Astrocyte of the spinal cord (primary cell): ENCODE results near the gene TNFSF12.

Source experiments
- DNase-seq: peaks from one replicate; pipeline ENCODE4 v3.0.0; 2011; ENCODE audit warnings: low read depth, low spot score
- H3K4me3 ChIP-seq: 2 replicates; pipeline ENCODE4 v1.5.1; 2011; ENCODE audit warnings: low read depth, mild to moderate bottlenecking, low read length, moderate library complexity
- CTCF ChIP-seq: IDR thresholded peaks from 2 replicates; pipeline ENCODE4 v1.5.1; 2012; ENCODE audit warnings: low read depth, mild to moderate bottlenecking, low read length, inconsistent platforms
- in situ Hi-C: cut with HindIII; loops from 2 replicates; pipeline ENCODE4 v1.10.0; 2017; ENCODE audit warnings: low sequenced_read_pairs

TNFSF12 gene

DNA sequence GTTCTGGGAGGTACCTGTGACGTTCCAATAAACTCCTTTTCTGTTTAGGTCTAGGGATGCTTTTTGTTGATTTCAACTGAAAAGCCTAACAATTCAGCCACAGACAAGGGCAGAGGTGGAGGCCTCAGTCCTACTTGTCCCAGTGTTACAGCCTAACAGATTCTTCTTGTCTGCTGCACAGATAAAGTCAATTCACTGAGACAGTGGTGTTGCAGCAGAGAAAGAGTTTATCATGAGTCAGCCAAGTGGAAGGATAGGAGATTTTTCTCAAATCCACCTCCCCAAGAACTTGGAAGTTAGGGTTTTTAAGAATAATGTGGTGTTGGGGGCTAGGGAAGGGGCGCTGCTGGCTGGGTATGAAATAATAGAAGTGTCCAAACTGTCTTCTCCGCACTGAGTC is 10.8 kb upstream of the TNFSF12 start:
- no peak overlapping the region for H3K4me3 ChIP-seq

GRCh38 chr17:7538891-7539545 is 9.8 kb upstream of the TNFSF12 start:
- no peak for TF ChIP-seq CTCF
- H3K4me3 ChIP-seq = no peak overlapping the region
- peak; percentile 38 for DNase-seq
- in situ Hi-C loops = no loop called here

More for the DNA sequence above, 10.8 kb upstream of the TNFSF12 start:
- DNase-seq = no peak
- TF ChIP-seq CTCF = no peak
- in situ Hi-C loops = no loop called here

DNA sequence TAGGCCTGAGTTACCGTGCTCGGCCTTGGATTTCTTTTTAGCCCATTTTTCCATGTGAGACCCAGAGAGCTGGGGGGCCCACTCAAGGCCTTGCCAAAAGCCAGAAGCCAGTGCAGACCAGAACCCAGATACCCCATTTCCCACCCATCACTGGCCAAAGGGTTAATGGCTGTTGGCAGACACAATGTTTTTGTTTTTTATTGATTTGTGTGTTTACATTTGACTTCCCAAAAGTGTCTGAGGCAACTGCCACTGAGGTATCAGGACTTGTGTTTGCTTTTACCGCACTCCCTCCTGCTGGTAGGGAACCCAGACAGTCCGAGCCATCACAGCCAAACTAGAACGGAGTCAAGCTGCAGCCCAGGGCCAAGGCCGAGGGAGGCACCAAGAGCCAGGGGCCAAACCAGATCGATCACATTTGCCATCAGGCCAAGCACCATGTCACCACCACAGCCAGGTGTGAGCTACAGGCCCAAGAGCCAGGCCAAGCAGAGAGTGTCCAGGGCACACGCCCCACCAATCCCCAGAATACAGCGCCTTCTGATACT is 7.7 kb upstream of the TNFSF12 start:
- in situ Hi-C loops = no loop called here
- TF ChIP-seq CTCF = no peak
- no peak overlapping the region for H3K4me3 ChIP-seq
- no peak for DNase-seq

DNA sequence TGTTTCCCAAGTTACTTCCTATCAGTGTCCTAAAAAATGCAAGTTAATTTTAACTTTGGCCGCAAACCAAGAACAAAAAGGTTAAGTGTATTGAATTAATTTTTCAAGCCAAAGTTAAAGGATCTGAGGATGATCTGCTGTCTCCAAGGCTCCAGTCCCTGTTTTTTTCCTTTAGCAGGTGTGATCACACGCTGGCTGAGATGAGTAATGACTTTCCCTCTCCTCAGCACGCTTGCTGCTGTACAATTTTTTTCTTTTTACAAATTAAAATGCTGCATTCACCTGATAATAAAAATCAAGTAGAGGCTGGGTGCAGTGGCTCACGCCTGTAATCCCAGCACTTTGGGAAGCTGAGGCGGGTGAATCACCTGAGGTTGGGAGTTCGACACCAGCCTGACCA is 3.9 kb upstream of the TNFSF12 start:
- in situ Hi-C loops = no loop called here
- no peak for DNase-seq
- TF ChIP-seq CTCF = no peak
- H3K4me3 ChIP-seq = no peak overlapping the region

DNA sequence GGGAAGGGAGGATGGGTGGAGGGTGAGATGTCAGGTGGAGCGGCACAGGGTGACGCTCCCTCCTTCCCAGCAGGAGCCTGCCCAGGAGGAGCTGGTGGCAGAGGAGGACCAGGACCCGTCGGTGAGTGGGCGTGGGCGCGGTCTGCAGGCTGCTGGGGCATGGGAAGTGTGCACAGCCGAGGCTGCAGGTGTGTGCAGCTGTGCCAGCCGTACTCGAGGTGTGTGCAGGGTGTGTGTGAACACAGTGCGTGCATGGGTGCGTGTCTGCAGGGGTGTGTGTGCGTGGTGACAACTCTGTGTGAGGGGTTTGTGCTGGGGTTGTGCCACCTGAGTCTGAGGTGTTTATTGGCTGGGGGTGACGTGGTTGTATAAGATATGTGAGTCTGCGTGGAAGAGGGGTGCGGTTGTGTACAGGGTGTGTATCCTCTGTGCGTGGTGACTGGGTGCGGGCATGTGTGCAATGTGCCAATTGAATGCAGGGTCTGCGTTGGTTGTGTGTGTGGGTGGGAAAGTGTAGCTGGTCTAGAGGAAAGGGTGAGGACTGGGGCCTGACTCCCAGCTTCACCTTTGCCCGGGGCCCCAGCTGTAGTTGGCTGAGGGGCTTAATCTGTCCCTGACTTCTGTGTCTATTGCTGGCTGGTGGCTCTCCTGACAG is 670 bp downstream of the TNFSF12 start:
- H3K4me3 ChIP-seq = peak overlapping the region; percentile 57
- no peak for DNase-seq
- in situ Hi-C loops = no loop called here
- TF ChIP-seq CTCF = no peak

GRCh38 chr17:7550344-7550743 is 1.5 kb downstream of the TNFSF12 start:
- no peak overlapping the region for H3K4me3 ChIP-seq
- no peak for DNase-seq
- in situ Hi-C loops = no loop called here
- TF ChIP-seq CTCF = no peak
